ENCODE results near the gene OR2A5.

DNA sequence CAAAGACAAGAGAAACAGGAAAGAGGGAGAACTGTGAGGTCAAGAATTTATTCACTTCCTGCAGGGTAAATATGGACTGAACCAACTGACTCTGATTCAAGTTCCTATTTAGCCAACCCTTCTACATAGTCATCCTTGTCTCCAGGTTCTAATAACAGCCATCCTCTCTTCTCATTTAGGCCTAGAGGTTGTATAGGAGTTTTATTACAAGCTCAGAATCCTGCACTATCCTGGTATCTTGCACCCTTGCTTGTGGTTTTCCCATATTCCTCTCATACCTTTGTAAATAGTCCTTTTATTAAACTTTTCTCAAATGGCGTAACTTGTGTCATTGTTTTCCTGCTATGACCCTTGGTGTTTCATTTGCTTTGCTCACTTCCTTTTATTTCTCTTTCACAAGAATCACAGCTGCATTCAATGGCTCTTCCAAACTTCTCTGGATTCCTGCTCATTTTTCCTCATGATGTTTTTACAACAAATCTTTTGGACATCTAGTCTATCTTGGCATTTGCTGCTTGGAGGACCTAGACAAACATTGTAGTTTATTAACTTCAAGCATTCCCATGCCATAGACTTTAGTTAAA, 12.4 kb upstream of the OR2A5 start:
- TF ChIP-seq, protein P1, sequence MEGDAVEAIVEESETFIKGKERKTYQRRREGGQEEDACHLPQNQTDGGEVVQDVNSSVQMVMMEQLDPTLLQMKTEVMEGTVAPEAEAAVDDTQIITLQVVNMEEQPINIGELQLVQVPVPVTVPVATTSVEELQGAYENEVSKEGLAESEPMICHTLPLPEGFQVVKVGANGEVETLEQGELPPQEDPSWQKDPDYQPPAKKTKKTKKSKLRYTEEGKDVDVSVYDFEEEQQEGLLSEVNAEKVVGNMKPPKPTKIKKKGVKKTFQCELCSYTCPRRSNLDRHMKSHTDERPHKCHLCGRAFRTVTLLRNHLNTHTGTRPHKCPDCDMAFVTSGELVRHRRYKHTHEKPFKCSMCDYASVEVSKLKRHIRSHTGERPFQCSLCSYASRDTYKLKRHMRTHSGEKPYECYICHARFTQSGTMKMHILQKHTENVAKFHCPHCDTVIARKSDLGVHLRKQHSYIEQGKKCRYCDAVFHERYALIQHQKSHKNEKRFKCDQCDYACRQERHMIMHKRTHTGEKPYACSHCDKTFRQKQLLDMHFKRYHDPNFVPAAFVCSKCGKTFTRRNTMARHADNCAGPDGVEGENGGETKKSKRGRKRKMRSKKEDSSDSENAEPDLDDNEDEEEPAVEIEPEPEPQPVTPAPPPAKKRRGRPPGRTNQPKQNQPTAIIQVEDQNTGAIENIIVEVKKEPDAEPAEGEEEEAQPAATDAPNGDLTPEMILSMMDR (IDR thresholded peaks at IDR 0.05 in 2 of 3, conservative IDR thresholded peaks at IDR 0.05 in 1 of 3; ENCODE audit: insufficient read depth in 2 of 3, low read depth in 1 of 3, low read length in 3 of 3) = no peak
- TF ChIP-seq TCF7 (IDR thresholded peaks at IDR 0.05; ENCODE audit: borderline replicate concordance) = no peak

Measured in K562 (cell line).